Skin epidermis (tissue), 12 donors: Measurements from ENCODE around the gene NEURL1B.

Source experiments
- H3K27ac ChIP-seq, 21 experiments: fragments of 200-600 bp; sonication (generic) in 11 of 21; one replicate each; pipeline ENCODE4 v1.5.0; 2020; ENCODE audit warnings: mild to moderate bottlenecking in 3 of 21, inconsistent platforms in 2 of 21, moderate library complexity in 2 of 21
- H3K4me3 ChIP-seq, 7 experiments: fragments of 200-600 bp; sonication (generic) in 2 of 7; one replicate each; pipeline ENCODE4 v1.5.0; 2020; ENCODE audit warnings: inconsistent platforms in 2 of 7, mild to moderate bottlenecking in 2 of 7, moderate library complexity in 1 of 7

Gene NEURL1B

GRCh38 chr5:172606156-172606785 is 34.8 kb upstream of the NEURL1B start:
- Histone ChIP-seq H3K4me3 (no peak overlapping the region), H3K27ac (peak overlapping the region in 1 of 21 experiments; percentile 37)

- Histone ChIP-seq H3K27ac (no peak overlapping the region), H3K4me3 (no peak overlapping the region)
Measured at GRCh38 chr5:172607213-172607793, 33.8 kb upstream of the NEURL1B start.

GRCh38 chr5:172608773-172609172 is 32.3 kb upstream of the NEURL1B start:
- Histone ChIP-seq H3K4me3 (no peak overlapping the region), H3K27ac (no peak overlapping the region)

- no peak overlapping the region for H3K27ac ChIP-seq
- H3K4me3 ChIP-seq = no peak overlapping the region
Measured at GRCh38 chr5:172610643-172611042, 30.4 kb upstream of the NEURL1B start.

DNA sequence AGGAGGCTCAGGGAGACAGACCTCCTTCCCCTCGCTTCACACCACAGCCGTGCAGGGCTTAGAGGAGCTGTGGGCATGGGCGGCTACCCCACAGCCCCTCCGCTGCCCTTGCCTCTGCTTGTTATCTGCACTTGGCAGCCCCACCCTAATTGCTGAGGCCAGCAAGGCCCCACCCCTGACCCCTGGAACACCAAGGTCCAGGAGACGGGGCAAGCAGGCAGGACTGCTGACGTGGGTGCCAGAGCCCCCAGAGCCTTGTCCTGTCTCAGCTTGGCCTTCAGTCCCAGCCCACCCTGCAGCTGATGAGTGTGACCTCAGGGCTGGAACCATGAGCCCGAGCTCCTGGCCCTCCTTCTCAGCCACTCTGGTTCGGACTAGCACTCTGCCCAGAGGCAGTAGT is 29.1 kb upstream of the NEURL1B start:
- Histone ChIP-seq H3K27ac (no peak overlapping the region), H3K4me3 (no peak overlapping the region)

DNA sequence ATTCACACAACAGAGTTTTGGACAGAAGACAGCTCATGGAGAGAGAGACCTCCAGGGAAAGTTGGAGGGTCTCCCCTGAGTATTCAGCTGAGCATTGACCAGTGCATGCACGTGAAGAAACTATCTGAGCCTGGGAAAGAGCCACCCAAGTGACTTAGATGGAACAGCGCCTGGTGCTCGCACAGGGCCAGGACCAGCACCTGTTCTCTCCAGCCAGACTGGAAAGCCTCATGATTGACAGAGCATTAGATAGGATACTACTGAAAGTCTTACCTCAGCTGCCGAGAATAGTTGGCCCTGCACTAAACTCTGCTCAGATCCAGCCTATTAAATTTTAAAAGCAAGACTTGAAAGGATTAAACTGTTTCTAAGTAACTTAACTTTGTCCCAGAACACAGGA is 28.3 kb upstream of the NEURL1B start:
- Histone ChIP-seq H3K27ac (no peak overlapping the region), H3K4me3 (no peak overlapping the region)

DNA sequence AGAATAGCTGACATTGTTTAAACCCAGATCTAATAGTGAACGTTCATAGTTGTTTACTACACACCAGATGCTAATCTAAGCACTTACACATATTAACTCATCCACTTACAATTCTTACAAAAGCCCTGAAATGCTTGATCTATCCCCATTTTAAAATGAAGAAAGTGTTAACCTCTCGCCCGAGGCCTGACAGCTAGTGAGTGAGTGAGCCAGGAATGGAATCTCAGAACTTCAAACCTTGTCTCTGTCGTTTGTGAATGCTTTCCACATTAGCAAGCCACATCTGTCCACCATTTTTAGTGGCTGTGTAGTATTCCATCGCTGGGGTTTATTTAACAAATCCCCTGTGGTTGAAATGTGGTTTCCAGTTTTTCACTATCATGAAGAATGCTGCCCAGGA is 24.9 kb upstream of the NEURL1B start:
- H3K27ac ChIP-seq = no peak overlapping the region
- no peak overlapping the region for H3K4me3 ChIP-seq

DNA sequence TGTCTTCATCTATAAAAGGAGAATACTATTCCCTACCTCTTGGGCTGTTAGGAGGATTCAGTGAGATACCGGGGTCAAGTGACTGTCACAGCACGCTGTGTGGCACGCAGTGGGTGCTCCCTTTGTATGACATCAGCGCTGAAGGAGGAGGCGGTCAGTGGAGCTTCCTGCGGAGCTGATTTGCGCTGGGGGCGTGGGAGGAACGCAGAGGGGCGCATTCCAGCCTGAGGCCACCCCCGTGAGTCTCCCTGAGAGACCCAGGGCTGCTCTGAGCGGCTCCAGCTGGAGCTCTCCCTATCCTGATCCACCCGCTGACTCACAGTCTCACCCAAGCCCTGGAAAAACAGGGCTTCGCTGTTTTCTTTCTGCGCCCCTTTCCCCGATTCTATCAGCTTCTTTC is 24.3 kb upstream of the NEURL1B start:
- H3K4me3 ChIP-seq = no peak overlapping the region
- peak overlapping the region in 1 of 21 experiments; percentile 8 for H3K27ac ChIP-seq

- no peak overlapping the region for H3K4me3 ChIP-seq
- no peak overlapping the region for H3K27ac ChIP-seq
Measured at GRCh38 chr5:172617817-172618216, 23.2 kb upstream of the NEURL1B start.

DNA sequence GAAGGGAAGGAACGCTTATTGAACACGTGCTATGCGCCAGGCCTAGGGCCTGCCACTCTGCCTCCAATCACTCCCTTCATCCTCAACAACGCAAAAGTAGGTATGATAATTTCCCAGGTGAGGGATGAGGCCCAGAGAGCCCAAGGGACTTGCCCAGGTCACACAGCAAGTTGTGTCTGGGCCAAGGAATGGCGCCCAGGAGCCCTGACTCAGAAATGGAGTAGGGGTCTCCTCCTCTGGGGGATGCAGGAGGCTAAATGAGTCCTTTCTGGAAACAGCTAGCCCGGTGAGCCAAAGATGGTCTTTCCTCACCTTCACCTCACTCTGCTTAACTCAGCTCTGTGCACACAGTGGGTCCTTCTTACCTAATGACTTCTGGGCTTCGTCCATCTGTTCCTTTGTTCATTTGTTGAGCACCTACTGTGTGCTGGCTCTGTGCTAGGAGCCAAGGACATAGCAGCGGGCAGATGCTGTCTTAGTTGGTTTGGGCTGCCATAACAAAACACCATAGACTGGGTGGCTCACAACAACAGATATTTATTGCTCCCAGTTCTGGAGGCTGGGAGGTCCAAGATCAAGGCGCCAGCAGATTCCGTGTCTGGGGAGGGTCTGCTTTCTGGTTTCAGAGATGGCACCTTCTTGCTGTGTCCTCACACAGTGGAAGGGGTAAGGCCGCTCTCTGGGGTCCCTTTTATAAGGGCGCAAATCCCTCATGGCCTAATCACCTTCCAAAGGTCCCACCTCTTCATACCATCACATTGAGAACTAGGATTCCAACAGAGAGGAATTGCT is 22.3 kb upstream of the NEURL1B start:
- H3K27ac ChIP-seq = no peak overlapping the region

DNA sequence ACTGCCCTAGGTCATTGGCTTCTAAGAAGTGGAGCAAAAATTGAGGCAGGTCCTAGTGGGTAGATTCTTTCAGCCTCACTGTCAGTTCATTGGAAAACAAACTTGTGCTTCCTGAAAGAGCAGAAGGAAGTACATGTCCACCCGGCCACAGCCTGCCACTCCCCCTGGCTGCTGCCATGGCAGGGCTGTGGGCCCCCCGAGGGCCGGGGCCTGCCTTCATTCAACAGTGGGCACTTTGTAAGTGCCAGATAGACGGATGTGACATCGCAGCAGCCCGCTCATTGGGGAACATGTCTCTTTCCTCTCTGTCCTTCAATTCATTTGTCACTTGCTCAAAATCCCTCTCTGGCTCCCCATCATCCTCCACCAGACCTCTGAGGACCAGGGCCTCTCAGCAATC is 20.6 kb upstream of the NEURL1B start:
- Histone ChIP-seq H3K27ac (no peak overlapping the region), H3K4me3 (no peak overlapping the region)

More for the DNA sequence above, 22.3 kb upstream of the NEURL1B start:
- H3K4me3 ChIP-seq = no peak overlapping the region

- no peak overlapping the region for H3K27ac ChIP-seq
- no peak overlapping the region for H3K4me3 ChIP-seq
Measured at GRCh38 chr5:172622091-172623046, 18.7 kb upstream of the NEURL1B start.

DNA sequence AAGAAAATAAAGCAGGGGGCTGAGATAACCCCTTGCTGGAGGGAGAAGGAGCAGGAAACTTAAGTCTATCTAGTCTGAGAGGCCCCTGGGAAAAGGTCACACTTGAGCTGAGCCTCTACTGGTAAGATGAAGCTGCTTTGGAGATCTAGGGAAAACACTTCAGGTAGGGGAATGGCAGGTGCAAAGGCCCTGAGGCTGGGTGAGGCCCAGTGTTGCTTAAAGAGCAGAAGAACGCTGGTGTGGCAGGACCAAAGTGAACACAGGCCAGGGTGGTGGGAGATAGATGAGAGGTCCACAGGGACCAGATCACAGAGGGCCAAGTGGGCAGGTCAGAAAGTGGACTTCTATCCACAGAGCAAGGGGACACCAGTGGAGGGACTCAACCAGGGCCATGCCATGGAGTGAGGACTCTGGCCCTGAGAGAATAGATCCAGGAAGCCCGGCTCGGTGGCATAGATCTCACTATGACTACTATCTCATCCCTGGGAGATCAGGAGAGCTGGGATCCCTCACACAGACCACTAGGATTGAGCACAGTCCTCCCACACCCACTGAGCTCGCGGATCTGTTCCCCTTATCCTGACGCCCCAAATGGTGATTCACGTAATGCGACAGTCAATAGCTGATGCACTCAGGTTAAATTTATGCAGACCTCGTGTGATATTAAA is 17.6 kb upstream of the NEURL1B start:
- Histone ChIP-seq H3K4me3 (no peak overlapping the region), H3K27ac (no peak overlapping the region)

DNA sequence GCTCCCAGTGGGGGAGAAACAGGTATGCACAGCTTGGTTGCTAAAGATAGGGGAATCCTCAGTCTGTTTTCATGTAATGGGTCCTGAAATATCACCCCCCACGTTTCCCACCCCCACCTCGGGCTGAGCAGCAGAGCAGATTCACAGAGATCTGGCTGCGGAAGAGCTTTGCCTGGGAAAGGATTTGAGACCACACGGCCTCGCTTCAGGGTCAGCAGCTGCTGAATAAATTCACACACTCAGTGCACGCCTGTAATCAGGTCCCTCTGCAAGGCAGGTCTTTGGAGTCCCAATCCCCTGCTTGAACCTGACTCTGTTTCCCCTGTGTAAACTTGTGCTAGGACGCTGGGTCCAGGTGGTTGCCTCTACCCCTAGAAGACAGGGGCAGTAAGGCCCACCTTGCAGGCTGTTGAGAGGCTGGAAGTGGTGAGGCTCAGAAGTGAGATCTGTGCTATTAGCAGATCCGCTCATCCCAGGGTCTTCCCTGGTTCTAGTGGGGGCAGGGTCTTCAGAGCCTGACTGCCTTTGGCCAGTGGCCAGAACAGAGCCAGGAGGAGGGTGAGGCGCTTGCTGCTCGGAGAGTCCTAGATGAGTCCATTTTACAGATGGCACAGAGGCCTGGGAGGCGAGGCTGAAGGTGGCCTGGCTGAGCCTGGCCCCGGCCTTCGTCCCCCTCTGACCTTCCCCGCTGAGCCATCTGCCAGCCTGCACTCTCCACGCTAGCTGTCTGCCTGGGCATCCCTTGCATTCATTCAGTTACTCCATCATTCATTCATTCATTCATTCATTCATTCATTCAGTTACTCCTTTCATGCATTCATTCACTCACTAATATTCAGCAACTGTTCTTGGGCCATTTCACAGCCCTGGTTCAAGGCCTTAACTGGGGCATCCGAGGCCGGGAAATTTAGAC is 16.7 kb upstream of the NEURL1B start:
- no peak overlapping the region for H3K4me3 ChIP-seq
- no peak overlapping the region for H3K27ac ChIP-seq

- no peak overlapping the region for H3K27ac ChIP-seq
- no peak overlapping the region for H3K4me3 ChIP-seq
Measured at GRCh38 chr5:172624996-172625964, 15.8 kb upstream of the NEURL1B start.

DNA sequence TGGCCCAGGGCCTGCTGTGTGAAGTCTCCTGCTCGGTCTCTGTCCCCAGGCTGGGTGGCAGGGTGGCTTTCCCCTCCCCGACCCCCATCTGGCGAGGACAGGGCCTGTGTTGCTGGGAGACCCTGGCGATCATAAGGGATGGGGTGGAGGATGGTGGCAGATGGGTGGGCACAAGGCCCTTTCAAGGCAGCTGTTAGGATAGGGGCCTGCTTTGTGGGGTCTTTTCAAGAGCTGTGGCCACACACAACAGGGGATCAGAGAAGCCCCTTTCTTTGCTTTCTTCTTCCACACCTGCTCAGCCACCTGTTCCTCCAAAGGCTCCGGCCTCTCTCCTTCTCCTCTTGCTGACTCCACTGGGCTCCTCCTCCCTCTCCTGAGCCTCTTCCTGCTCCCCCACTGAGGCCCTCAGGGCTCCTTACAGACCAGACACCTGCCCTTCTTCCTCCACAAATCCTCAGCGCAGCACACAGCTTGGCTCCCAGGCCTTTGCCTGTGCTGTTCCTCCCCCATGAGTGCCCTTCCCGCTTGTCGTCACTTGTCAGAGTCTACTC is 15.0 kb upstream of the NEURL1B start:
- H3K4me3 ChIP-seq = no peak overlapping the region
- H3K27ac ChIP-seq = no peak overlapping the region

DNA sequence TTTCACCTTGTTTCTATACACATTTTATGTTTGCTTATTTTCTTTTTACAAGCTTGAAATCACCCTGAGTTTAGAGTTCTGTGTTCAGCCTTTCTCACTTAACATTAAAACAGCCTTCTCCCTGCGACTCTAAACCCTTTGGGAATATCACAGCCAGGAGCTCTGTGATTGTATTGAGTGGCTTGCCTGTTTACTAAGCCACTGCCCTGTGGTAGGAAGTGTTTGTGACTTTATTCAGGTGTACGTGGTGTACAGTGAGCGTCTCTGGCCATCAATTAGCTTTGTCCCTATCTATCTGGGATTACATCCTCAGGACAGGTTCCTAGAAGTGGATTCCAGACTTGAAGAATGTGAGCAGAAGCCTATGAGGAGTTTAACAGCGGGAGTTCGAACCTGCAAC is 11.0 kb upstream of the NEURL1B start:
- no peak overlapping the region for H3K4me3 ChIP-seq
- H3K27ac ChIP-seq = no peak overlapping the region
